ENCODE measurements around the gene PERCC1.
A peak's percentile ranks its signal among the peaks of the same experiment; 100 is the strongest.

The PERCC1 gene

DNA sequence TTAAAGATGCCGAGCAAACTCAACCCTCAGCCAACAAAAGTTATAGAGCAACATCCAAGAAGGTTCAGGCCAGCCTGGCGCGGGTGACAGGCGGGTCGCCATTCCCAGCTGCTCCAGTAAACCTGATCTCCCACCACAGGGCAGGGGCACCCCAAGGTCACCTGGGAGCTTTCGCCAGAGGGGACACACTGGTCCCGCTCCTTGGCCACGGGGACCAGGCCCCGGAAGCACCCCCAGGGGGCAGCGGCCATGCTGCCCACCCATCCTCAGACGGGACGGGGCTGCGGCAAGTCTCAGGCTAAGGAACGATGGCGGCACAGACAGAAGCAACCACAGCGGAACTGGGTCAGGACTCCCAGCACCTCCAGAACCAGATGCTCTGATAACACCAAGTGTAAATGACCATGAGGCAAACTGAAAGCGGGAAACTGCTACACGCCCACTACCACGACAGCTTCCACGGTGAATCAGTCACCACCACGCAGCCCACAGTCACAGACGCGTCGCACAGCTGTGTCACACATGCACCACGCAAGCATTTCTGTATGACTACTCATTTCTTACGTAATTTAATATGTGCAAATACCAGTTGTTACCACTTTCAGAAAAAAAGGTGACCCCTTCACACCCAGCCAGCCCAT is 27.6 kb downstream of the PERCC1 start:
- WGBS (ENCODE audit: extremely low coverage, insufficient coverage, insufficient read length) = no CpG with 5 or more reads among the region's 26 CpGs
- peaks cover 5 to 6% of the 10 kb centered on the region in 2 experiments for H3K4me1 ChIP-seq (ENCODE audit: control insufficient read depth in 1 of 2, insufficient read depth in 2 of 2, low read length in 2 of 2)

DNA sequence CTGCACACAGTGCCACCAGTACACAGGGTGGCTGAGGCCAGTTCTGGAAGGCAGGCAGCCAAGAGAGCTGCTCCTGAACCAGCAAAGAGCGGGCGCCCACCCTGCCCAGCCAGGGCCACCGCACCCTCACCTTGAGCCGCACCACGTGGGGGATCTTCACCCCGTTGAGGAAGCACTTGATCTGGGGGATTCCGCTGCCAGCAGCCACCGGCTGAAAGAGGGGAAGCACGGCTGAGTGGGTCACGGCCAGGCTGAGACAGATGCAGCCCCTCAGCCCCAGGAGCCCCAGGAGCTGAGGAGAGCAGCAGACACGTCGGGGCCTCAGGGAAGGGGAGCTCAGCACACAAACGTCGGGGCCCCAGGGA is 28.1 kb downstream of the PERCC1 start:
- no peaks in the 10 kb centered on the region for H3K9me3 ChIP-seq (ENCODE audit: insufficient read depth, low read depth, low read length)
- no peak overlapping the region for H3K23ac ChIP-seq (ENCODE audit: low read length)
- H3K4me2 ChIP-seq (ENCODE audit: low read length) = no peak overlapping the region
- H4K91ac ChIP-seq (ENCODE audit: low read depth, low read length) = no peak overlapping the region
- H3K4ac ChIP-seq (ENCODE audit: low read depth, low read length) = no peak overlapping the region
- H2BK5ac ChIP-seq (ENCODE audit: low read depth, low read length, poor library complexity) = no peak overlapping the region
- no peak overlapping the region for H3K4me3 ChIP-seq (ENCODE audit: low read depth, low read length)
- H3K14ac ChIP-seq (ENCODE audit: low read length) = no peak overlapping the region
- H2BK120ac ChIP-seq (ENCODE audit: insufficient read depth, low read length, poor library complexity) = no peak overlapping the region
- H2BK12ac ChIP-seq (ENCODE audit: low read length) = no peak overlapping the region
- no peak overlapping the region for H3K18ac ChIP-seq (ENCODE audit: low read length)
- WGBS (ENCODE audit: extremely low coverage, insufficient coverage, insufficient read length) = no CpG with 5 or more reads among the region's 14 CpGs
- H2AFZ ChIP-seq (ENCODE audit: insufficient read depth, low read length, poor library complexity) = no peak overlapping the region
- no peak overlapping the region for H4K8ac ChIP-seq (ENCODE audit: low read depth, low read length)
- H3K79me1 ChIP-seq (ENCODE audit: low read length) = no peaks in the 10 kb centered on the region
- peaks cover 5 to 6% of the 10 kb centered on the region in 2 experiments for H3K4me1 ChIP-seq (ENCODE audit: control insufficient read depth in 1 of 2, insufficient read depth in 2 of 2, low read length in 2 of 2)
- DNase-seq = no peak
- no peaks in the 10 kb centered on the region for H3K79me2 ChIP-seq (ENCODE audit: control insufficient read depth, insufficient read depth, low read length, poor library complexity)
- no peak overlapping the region for H4K12ac ChIP-seq (ENCODE audit: low read depth, low read length)
- no peak overlapping the region for H2AK5ac ChIP-seq (ENCODE audit: low read length)
- no peak overlapping the region for H3K9ac ChIP-seq (ENCODE audit: low read length)
- no peaks in the 10 kb centered on the region for H3K27me3 ChIP-seq (ENCODE audit: insufficient read depth, low read length)
- peaks cover 62 to 63% of the 10 kb centered on the region in 2 experiments for H3K36me3 ChIP-seq (ENCODE audit: control insufficient read depth in 1 of 2, insufficient read depth in 2 of 2, low read length in 2 of 2)
- H3K27ac ChIP-seq (ENCODE audit: low read depth, low read length) = no peak overlapping the region

More for the DNA sequence above, 27.6 kb downstream of the PERCC1 start:
- no peak overlapping the region for H3K18ac ChIP-seq (ENCODE audit: low read length)
- no peak overlapping the region for H2AFZ ChIP-seq (ENCODE audit: insufficient read depth, low read length, poor library complexity)
- no peaks in the 10 kb centered on the region for H3K79me1 ChIP-seq (ENCODE audit: low read length)
- H3K9ac ChIP-seq (ENCODE audit: low read length) = no peak overlapping the region
- no peak overlapping the region for H3K14ac ChIP-seq (ENCODE audit: low read length)
- no peak for DNase-seq
- H4K91ac ChIP-seq (ENCODE audit: low read depth, low read length) = no peak overlapping the region
- H3K79me2 ChIP-seq (ENCODE audit: control insufficient read depth, insufficient read depth, low read length, poor library complexity) = no peaks in the 10 kb centered on the region
- H4K12ac ChIP-seq (ENCODE audit: low read depth, low read length) = no peak overlapping the region
- peak overlapping the region; percentile 30 for H3K4me3 ChIP-seq (ENCODE audit: low read depth, low read length)
- no peak overlapping the region for H2BK12ac ChIP-seq (ENCODE audit: low read length)
- H2AK5ac ChIP-seq (ENCODE audit: low read length) = no peak overlapping the region
- H4K8ac ChIP-seq (ENCODE audit: low read depth, low read length) = no peak overlapping the region
- no peaks in the 10 kb centered on the region for H3K9me3 ChIP-seq (ENCODE audit: insufficient read depth, low read depth, low read length)
- no peak overlapping the region for H2BK5ac ChIP-seq (ENCODE audit: low read depth, low read length, poor library complexity)
- no peak overlapping the region for H3K4me2 ChIP-seq (ENCODE audit: low read length)
- H3K27ac ChIP-seq (ENCODE audit: low read depth, low read length) = no peak overlapping the region
- no peak overlapping the region for H3K4ac ChIP-seq (ENCODE audit: low read depth, low read length)
- H3K27me3 ChIP-seq (ENCODE audit: insufficient read depth, low read length) = no peaks in the 10 kb centered on the region
- H3K36me3 ChIP-seq (ENCODE audit: control insufficient read depth in 1 of 2, insufficient read depth in 2 of 2, low read length in 2 of 2) = peaks cover 67 to 68% of the 10 kb centered on the region in 2 experiments
- H2BK120ac ChIP-seq (ENCODE audit: insufficient read depth, low read length, poor library complexity) = no peak overlapping the region
- no peak overlapping the region for H3K23ac ChIP-seq (ENCODE audit: low read length)

- no peaks in the 10 kb centered on the region for H3K79me1 ChIP-seq (ENCODE audit: low read length)
- no peak overlapping the region for H4K8ac ChIP-seq (ENCODE audit: low read depth, low read length)
- H3K27ac ChIP-seq (ENCODE audit: low read depth, low read length) = no peak overlapping the region
- H2BK12ac ChIP-seq (ENCODE audit: low read length) = no peak overlapping the region
- no peak overlapping the region for H3K23ac ChIP-seq (ENCODE audit: low read length)
- no peaks in the 10 kb centered on the region for H3K79me2 ChIP-seq (ENCODE audit: control insufficient read depth, insufficient read depth, low read length, poor library complexity)
- no peak overlapping the region for H3K4ac ChIP-seq (ENCODE audit: low read depth, low read length)
- no peak overlapping the region for H4K12ac ChIP-seq (ENCODE audit: low read depth, low read length)
- H3K4me3 ChIP-seq (ENCODE audit: low read depth, low read length) = no peak overlapping the region
- no peak for DNase-seq
- H3K4me1 ChIP-seq (ENCODE audit: control insufficient read depth in 1 of 2, insufficient read depth in 2 of 2, low read length in 2 of 2) = peaks cover 5 to 6% of the 10 kb centered on the region in 2 experiments
- no peak overlapping the region for H4K91ac ChIP-seq (ENCODE audit: low read depth, low read length)
- H3K18ac ChIP-seq (ENCODE audit: low read length) = no peak overlapping the region
- no peaks in the 10 kb centered on the region for H3K27me3 ChIP-seq (ENCODE audit: insufficient read depth, low read length)
- no peak overlapping the region for H3K9ac ChIP-seq (ENCODE audit: low read length)
- no peak overlapping the region for H2BK5ac ChIP-seq (ENCODE audit: low read depth, low read length, poor library complexity)
- no CpG with 5 or more reads among the region's 10 CpGs for WGBS (ENCODE audit: extremely low coverage, insufficient coverage, insufficient read length)
- no peak overlapping the region for H3K14ac ChIP-seq (ENCODE audit: low read length)
- H2AK5ac ChIP-seq (ENCODE audit: low read length) = no peak overlapping the region
- H2AFZ ChIP-seq (ENCODE audit: insufficient read depth, low read length, poor library complexity) = no peak overlapping the region
- H3K36me3 ChIP-seq (ENCODE audit: control insufficient read depth in 1 of 2, insufficient read depth in 2 of 2, low read length in 2 of 2) = peaks cover 57 to 59% of the 10 kb centered on the region in 2 experiments
- no peaks in the 10 kb centered on the region for H3K9me3 ChIP-seq (ENCODE audit: insufficient read depth, low read depth, low read length)
- H2BK120ac ChIP-seq (ENCODE audit: insufficient read depth, low read length, poor library complexity) = no peak overlapping the region
- H3K4me2 ChIP-seq (ENCODE audit: low read length) = no peak overlapping the region
Measured at GRCh38 chr16:1459967-1460366, 29.1 kb downstream of the PERCC1 start.

DNA sequence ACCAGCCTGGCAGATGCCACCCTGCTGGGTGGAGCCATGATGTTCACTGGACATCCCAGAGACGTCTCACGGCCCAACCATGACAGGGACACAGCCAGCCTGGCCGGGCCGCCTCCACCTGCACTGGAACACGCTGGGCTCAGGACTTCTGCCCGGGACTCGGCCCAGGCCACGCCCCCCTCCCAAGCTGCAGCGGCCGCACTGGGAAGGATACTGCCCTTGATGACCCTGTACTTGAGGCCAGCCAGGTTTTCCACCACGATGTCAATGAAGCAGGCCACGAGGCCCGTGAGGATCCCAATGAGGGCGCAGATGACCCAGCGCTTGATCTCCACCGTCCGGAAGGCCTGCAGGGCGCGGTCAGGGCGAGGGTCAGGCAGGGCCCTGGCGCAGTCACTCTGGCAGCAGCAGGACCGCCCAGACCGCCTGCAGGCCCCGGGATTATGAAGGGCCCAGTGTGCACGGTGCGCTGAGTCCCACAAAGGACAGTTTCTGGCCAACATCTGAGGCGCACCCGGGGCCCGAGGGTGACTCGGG is 29.8 kb downstream of the PERCC1 start:
- Histone ChIP-seq H4K8ac (ENCODE audit: low read depth, low read length) (no peak overlapping the region), H2AFZ (ENCODE audit: insufficient read depth, low read length, poor library complexity) (no peak overlapping the region), H3K9me3 (ENCODE audit: insufficient read depth, low read depth, low read length) (no peaks in the 10 kb centered on the region), H3K14ac (ENCODE audit: low read length) (no peak overlapping the region), H3K27me3 (ENCODE audit: insufficient read depth, low read length) (no peaks in the 10 kb centered on the region), H3K4ac (ENCODE audit: low read depth, low read length) (no peak overlapping the region), H2BK5ac (ENCODE audit: low read depth, low read length, poor library complexity) (no peak overlapping the region), H3K79me2 (ENCODE audit: control insufficient read depth, insufficient read depth, low read length, poor library complexity) (no peaks in the 10 kb centered on the region), H3K23ac (ENCODE audit: low read length) (no peak overlapping the region), H2BK12ac (ENCODE audit: low read length) (no peak overlapping the region), H3K4me2 (ENCODE audit: low read length) (no peak overlapping the region), H2AK5ac (ENCODE audit: low read length) (no peak overlapping the region), H3K4me1 (ENCODE audit: control insufficient read depth in 1 of 2, insufficient read depth in 2 of 2, low read length in 2 of 2) (peaks cover 5 to 6% of the 10 kb centered on the region in 2 experiments), H3K4me3 (ENCODE audit: low read depth, low read length) (no peak overlapping the region), H3K27ac (ENCODE audit: low read depth, low read length) (no peak overlapping the region), H4K91ac (ENCODE audit: low read depth, low read length) (no peak overlapping the region), H2BK120ac (ENCODE audit: insufficient read depth, low read length, poor library complexity) (no peak overlapping the region), H3K18ac (ENCODE audit: low read length) (peak overlapping the region; percentile 7), H4K12ac (ENCODE audit: low read depth, low read length) (no peak overlapping the region), H3K79me1 (ENCODE audit: low read length) (no peaks in the 10 kb centered on the region), H3K9ac (ENCODE audit: low read length) (no peak overlapping the region), H3K36me3 (ENCODE audit: control insufficient read depth in 1 of 2, insufficient read depth in 2 of 2, low read length in 2 of 2) (peaks cover 50 to 52% of the 10 kb centered on the region in 2 experiments)
- no peak for DNase-seq
- WGBS (ENCODE audit: extremely low coverage, insufficient coverage, insufficient read length) = no CpG with 5 or more reads among the region's 30 CpGs

Measured in trophoblast cell (in vitro differentiated cells and primary cell).